Hematopoietic multipotent progenitor cell treated with erythropoietin and hydrocortisone succinate and interleukin-3 and kit ligand, for 15 days (in vitro differentiated cells): ENCODE results near the gene MT1G.
"Not testable (repeated sequence)": the region's sequence is repeated elsewhere in the genome, so short reads cannot be mapped to it uniquely, and the experiment has no call there.

Experiments
- DNase-seq: peaks from one replicate; pipeline ENCODE4 v3.0.0-alpha.2; 2015; ENCODE audit warnings: low spot score

MT1G gene

GRCh38 chr16:56665286-56666261 is 2.3 kb downstream of the MT1G start:
- not testable (repeated sequence) for DNase-seq

GRCh38 chr16:56664506-56664905 is 3.4 kb downstream of the MT1G start:
- no peak for DNase-seq

- no peak for DNase-seq
Observed at GRCh38 chr16:56662357-56663354, 5.2 kb downstream of the MT1G start.

- no peak for DNase-seq
Observed at GRCh38 chr16:56658327-56658875, 9.5 kb downstream of the MT1G start.

- DNase-seq = no peak
Observed at GRCh38 chr16:56657555-56658326, 10.1 kb downstream of the MT1G start, which contains the start of gene MT1F. Gene MT1F (plus strand): TSS chr16:56657959. CDS start chr16:56658059, 100 bp downstream.

- no peak for DNase-seq
Observed at GRCh38 chr16:56653218-56653617, 14.6 kb downstream of the MT1G start.

GRCh38 chr16:56652600-56652999 is 15.3 kb downstream of the MT1G start:
- DNase-seq = no peak

- no peak for DNase-seq
Observed at GRCh38 chr16:56651586-56651985, 16.3 kb downstream of the MT1G start, which contains the start of gene MT1B. Gene MT1B (plus strand): TSS chr16:56651886. CDS start chr16:56651954, 68 bp downstream.

- no peak for DNase-seq
Observed at GRCh38 chr16:56649820-56650219, 18.0 kb downstream of the MT1G start.

GRCh38 chr16:56649271-56649670 is 18.6 kb downstream of the MT1G start:
- DNase-seq = no peak

GRCh38 chr16:56647641-56648431 is 20.0 kb downstream of the MT1G start:
- no peak for DNase-seq

GRCh38 chr16:56645838-56646237 is 22.0 kb downstream of the MT1G start:
- no peak for DNase-seq

- DNase-seq = no peak
Observed at GRCh38 chr16:56645311-56645710, 22.6 kb downstream of the MT1G start.

- DNase-seq = no peak
Observed at GRCh38 chr16:56643833-56644232, 24.0 kb downstream of the MT1G start.

GRCh38 chr16:56643080-56643778 is 24.6 kb downstream of the MT1G start:
- peak; percentile 36 for DNase-seq

- DNase-seq = no peak
Observed at GRCh38 chr16:56641166-56641565, 26.7 kb downstream of the MT1G start.

GRCh38 chr16:56640076-56640475 is 27.8 kb downstream of the MT1G start:
- DNase-seq = no peak

- DNase-seq = no peak
Observed at GRCh38 chr16:56639045-56639444, 28.8 kb downstream of the MT1G start.
